Left lung (tissue), 10 donors: ENCODE data around the gene RPS6KB2. TPM values are rescaled to one million over a fixed set of nuclear protein-coding genes. Genes with fewer than 3 reads are reported as not detected.

Source experiments
- ATAC-seq: fragments of 200-7000 bp; cut with Tn5 transposase; one replicate; pipeline ENCODE4 v1.9.1; 2020; ENCODE audit warnings: moderate library complexity
- DNase-seq, 4 donors: peaks; one replicate each; pipeline ENCODE4 v3.0.0-alpha.2; 2013 to 2020
- H3K27ac ChIP-seq, 2 donors: fragments of 200-600 bp; sonication (generic) in 1 of 2; one replicate each; pipeline versions ENCODE4 v1.5.0 to v1.8.0; 2020 to 2021
- H3K27me3 ChIP-seq, 2 donors: fragments of 200-600 bp; sonication (generic) in 1 of 2; one replicate each; pipeline versions ENCODE4 v1.5.0 to v1.8.0; 2020 to 2021
- H3K36me3 ChIP-seq, 2 donors: fragments of 200-600 bp; sonication (generic) in 1 of 2; one replicate each; pipeline versions ENCODE4 v1.5.0 to v1.8.0; 2020 to 2021
- H3K4me1 ChIP-seq, 2 donors: fragments of 200-600 bp; one replicate each; pipeline ENCODE4 v1.8.0; 2021
- H3K4me3 ChIP-seq, 2 donors: fragments of 200-600 bp; sonication (generic) in 1 of 2; one replicate each; pipeline versions ENCODE4 v1.5.0 to v1.8.0; 2020 to 2021; ENCODE audit warnings: mild to moderate bottlenecking in 1 of 2
- H3K9me3 ChIP-seq, 2 donors: fragments of 200-600 bp; sonication (generic) in 1 of 2; one replicate each; pipeline versions ENCODE4 v1.5.0 to v1.8.0; 2020 to 2021
- intact Hi-C, 2 donors: fragments of 100-400 bp; cut with DNase I; formaldehyde crosslinking; loops; one replicate each; pipeline versions ENCODE4 v1.11.2 to v1.14.2; 2022
- polyA plus RNA-seq, 6 donors: library from polyadenylated mRNA; unstranded; fragments of 120-200 nt; gene quantifications; one replicate each; pipeline ENCODE4 v1.2.1, GENCODE V29; 2013; ENCODE audit not compliant: insufficient read length in 6 of 6
- total RNA-seq, 2 donors: library from RNA; stranded (reverse); fragmentation: NEBNext Ultra II Directional; extraction: Animal tissue kit (Norgen Biotek cat#: 25700); gene quantifications; one replicate each; pipeline ENCODE4 v1.2.1, GENCODE V29; 2021
- TF ChIP-seq, protein P1 (sequence below), 2 donors: fragments of 200-600 bp; sonication (generic) in 1 of 2; IDR thresholded peaks; one replicate each; pipeline versions ENCODE4 v1.5.0 to v1.8.0; 2021; ENCODE audit warnings: antibody characterized with exemption in 2 of 2
- donor health status: DM: no; HTN: yes; CAD: no.
- donor health status: DM: no; HTN: no; CAD: no.

RPS6KB2 gene
- total and polyA plus RNA-seq, 8 donors = 37.7 to 47.0 (median 42.0) TPM

GRCh38 chr11:67442504-67443404 is 14.5 kb downstream of the RPS6KB2 start:
- peak; percentile 1 for ATAC-seq
- peaks cover 0 to 46% of the 10 kb centered on the region in 2 donors for H3K36me3 ChIP-seq
- TF ChIP-seq, protein P1, sequence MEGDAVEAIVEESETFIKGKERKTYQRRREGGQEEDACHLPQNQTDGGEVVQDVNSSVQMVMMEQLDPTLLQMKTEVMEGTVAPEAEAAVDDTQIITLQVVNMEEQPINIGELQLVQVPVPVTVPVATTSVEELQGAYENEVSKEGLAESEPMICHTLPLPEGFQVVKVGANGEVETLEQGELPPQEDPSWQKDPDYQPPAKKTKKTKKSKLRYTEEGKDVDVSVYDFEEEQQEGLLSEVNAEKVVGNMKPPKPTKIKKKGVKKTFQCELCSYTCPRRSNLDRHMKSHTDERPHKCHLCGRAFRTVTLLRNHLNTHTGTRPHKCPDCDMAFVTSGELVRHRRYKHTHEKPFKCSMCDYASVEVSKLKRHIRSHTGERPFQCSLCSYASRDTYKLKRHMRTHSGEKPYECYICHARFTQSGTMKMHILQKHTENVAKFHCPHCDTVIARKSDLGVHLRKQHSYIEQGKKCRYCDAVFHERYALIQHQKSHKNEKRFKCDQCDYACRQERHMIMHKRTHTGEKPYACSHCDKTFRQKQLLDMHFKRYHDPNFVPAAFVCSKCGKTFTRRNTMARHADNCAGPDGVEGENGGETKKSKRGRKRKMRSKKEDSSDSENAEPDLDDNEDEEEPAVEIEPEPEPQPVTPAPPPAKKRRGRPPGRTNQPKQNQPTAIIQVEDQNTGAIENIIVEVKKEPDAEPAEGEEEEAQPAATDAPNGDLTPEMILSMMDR (IDR thresholded peaks at IDR 0.05) = no peak
- no peaks in the 10 kb centered on the region for H3K27me3 ChIP-seq
- H3K4me1 ChIP-seq = peaks cover 6 to 63% of the 10 kb centered on the region in 2 donors
- peak in 1 of 4 donors; percentile 72 for DNase-seq
- intact Hi-C loops = no loop called here
- H3K27ac ChIP-seq = peak overlapping the region; percentile 91 to 96
- peak overlapping the region; percentile 79 to 89 for H3K4me3 ChIP-seq
- no peaks in the 10 kb centered on the region for H3K9me3 ChIP-seq

DNA sequence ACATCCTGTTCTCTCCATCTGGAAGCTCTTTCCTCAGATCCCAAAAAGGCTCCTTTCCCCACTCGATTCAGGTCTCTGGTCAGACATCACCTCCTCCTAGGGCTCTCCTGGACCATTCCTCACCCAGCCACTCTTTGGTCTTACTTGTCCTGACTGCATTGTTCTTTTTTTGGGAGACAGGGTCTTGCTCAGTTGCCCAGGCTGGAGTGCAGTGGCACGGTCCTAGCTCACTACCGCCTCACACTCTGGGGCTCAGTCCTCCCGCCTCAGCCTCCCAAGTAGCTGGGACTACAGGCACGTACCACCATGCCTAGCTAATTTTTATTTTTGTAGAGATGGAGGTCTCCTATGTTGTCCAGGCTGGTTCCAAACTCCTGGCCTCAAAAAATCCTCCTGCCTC is 17.2 kb downstream of the RPS6KB2 start:
- intact Hi-C loops = no loop called here
- DNase-seq = no peak
- no peak for ATAC-seq
- H3K9me3 ChIP-seq = no peaks in the 10 kb centered on the region
- no peak overlapping the region for H3K4me3 ChIP-seq
- TF ChIP-seq, protein P1 (IDR thresholded peaks at IDR 0.05) = no peak
- peaks cover 0 to 18% of the 10 kb centered on the region in 2 donors for H3K36me3 ChIP-seq
- peaks cover 6 to 57% of the 10 kb centered on the region in 2 donors for H3K4me1 ChIP-seq
- H3K27ac ChIP-seq = no peak overlapping the region
- no peaks in the 10 kb centered on the region for H3K27me3 ChIP-seq

- peak in 1 of 4 donors; percentile 55 for DNase-seq
- Histone ChIP-seq H3K27me3 (no peaks in the 10 kb centered on the region), H3K36me3 (no peaks in the 10 kb centered on the region), H3K4me1 (peaks cover 0 to 31% of the 10 kb centered on the region in 2 donors), H3K27ac (no peak overlapping the region), H3K9me3 (no peaks in the 10 kb centered on the region), H3K4me3 (no peak overlapping the region)
- intact Hi-C loops = no loop called here
- TF ChIP-seq, protein P1 (IDR thresholded peaks at IDR 0.05) = no peak
- ATAC-seq = no peak
These were observed 19.9 kb downstream of the RPS6KB2 start for GRCh38 chr11:67448220-67448609.

- TF ChIP-seq, protein P1 (IDR thresholded peaks at IDR 0.05) = no peak
- Histone ChIP-seq H3K27ac (peak overlapping the region in 1 of 2 donors; percentile 33), H3K4me3 (no peak overlapping the region), H3K9me3 (no peaks in the 10 kb centered on the region), H3K36me3 (no peaks in the 10 kb centered on the region), H3K4me1 (peaks cover 0 to 24% of the 10 kb centered on the region in 2 donors), H3K27me3 (no peaks in the 10 kb centered on the region)
- intact Hi-C loops = no loop called here
- ATAC-seq (peak; percentile 68), DNase-seq (no peak)
These were observed 21.0 kb downstream of the RPS6KB2 start for GRCh38 chr11:67449116-67449844.
